GM21825 (cell line): Measurements from ENCODE around the gene NCAPG2.

ENCODE experiments used
- ATAC-seq: cut with Tn5 transposase; IDR thresholded peaks from one replicate; pipeline ENCODE4 v1.9.1; 2021; ENCODE audit warnings: mild to moderate bottlenecking, moderate library complexity; ENCODE audit not compliant: unreplicated experiment

Gene NCAPG2

GRCh38 chr7:158735935-158736334 is 31.3 kb upstream of the NCAPG2 start:
- ATAC-seq = no peak

GRCh38 chr7:158734861-158735260 is 30.3 kb upstream of the NCAPG2 start:
- no peak for ATAC-seq

DNA sequence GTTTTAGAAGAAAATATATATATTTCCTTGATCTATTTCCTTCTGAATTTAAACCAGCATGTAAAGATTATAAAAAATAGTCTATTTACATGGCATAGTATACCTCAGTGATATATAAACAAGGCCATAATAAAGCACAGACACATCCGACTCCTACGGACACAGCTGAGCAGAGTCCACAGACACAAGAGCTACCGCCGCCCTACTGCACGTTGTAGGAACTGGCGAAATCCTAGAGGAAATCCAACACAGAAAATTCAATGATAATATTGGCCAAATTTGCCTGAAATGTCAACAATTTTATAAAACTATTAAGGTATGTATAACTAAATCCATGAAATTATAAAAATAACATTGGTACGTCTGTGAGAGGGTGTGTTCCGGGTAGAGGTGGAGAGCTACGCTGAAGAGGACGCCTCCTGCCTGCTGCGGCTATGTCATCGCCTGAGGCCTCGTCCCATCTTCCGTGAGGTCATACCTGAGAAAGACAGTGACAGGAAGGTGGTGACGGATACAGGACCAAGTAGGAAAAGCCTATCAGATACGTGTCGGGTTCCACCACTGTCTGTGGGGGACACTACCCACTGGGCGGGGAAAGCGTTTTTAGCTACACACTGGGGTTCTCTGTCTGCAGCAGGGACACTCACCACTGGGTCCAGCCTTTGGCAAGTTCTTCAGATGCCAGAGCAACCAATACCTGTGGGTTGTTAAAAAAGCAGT is 29.3 kb upstream of the NCAPG2 start:
- ATAC-seq = no peak

DNA sequence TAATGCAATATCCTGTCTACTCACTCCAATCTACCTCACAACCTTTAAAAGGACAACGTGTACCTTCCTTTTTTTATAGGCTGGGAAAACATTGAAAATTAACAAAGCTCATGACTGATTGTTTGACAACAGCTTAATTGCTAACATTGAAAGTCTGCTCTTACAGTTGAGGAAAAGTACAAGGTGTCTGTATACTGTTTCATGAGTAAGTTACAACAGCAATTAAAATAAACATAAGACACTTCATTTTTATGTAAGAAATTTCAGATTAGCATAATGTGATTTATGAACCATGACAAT is 28.6 kb upstream of the NCAPG2 start:
- no peak for ATAC-seq

- no peak for ATAC-seq
Measured at GRCh38 chr7:158732494-158733219, 28.1 kb upstream of the NCAPG2 start.

DNA sequence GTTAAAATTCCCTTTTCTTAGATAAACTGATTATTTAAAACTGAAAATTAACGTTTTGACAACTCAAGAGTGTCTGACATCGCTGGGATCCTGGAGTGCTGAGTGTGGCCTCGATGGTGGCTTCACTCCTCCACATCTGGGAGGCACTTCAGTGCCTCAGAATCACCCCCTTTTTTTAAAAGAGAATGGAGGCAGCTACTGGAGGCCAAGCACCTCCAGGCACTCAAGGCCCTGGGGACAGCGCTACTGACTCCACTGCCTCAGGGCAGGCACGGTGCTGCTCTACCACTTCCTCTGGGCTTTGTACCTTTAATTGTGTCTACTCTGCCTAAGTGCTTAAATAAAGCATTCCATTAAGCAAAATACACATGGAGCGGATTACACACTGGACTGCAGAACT is 27.2 kb upstream of the NCAPG2 start:
- no peak for ATAC-seq

- ATAC-seq = no peak
Measured at GRCh38 chr7:158730383-158731346, 26.1 kb upstream of the NCAPG2 start.

DNA sequence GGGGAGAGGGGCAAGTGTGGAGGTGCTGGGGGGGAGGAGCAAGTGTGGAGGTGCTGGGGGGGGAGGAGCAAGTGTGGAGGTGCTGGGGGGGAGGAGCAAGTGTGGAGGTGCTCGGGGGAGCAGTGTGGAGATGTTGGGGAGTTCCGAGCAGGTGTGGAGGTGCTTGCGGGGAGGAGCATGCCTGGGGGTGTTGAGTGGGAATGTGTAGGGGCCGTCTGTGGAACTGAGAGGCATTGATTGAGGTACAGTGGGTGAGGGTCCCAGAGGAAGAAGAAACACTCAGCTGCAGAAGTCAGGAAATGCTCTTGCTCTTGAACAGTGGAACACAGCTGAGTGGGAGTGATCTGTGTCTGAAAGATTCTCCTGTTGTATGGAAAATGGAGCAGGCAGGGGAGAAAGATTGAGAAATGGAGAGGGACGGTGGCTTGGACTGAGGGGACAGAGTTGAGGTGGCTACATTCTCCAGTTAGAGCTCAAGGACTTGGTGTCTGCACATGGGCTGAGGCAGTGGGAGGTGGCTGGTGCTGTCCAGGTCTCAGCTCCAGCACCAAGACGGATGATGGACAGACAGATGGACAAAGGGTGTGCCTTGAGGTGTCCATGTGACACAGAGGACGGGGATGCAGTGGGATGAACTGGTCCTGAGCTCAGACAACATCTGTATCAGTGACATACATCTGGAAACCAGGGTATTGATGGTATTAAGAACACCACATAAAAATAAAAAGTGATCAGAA is 25.2 kb upstream of the NCAPG2 start:
- no peak for ATAC-seq

- no peak for ATAC-seq
Measured at GRCh38 chr7:158728911-158729645, 24.5 kb upstream of the NCAPG2 start.

- no peak for ATAC-seq
Measured at GRCh38 chr7:158727690-158728089, 23.1 kb upstream of the NCAPG2 start.

DNA sequence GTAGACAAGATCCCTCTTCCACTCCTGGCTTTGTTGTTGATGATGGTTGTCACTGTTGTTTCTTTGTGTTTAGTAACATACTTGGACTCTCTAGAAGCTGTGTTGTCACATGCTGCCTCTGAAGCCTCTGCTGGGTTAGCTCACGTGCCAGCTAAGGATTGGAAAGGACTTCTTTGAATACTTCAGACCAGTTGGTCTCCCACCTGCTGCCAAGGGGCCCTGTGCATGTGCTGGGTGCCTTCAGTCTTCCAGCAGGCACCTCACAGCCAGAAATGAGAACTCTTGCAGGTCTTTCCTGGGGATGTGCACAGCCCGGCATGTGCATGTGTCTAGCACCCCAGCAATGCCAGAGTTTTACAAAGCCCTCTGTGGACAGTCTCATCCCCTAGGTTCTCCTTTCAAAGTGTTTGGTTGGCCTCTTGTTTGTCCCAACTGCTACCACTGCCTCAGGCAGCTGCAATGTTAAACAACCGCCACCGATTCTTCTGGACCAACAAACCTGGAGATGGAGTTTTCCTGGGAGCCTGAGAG is 21.7 kb upstream of the NCAPG2 start:
- no peak for ATAC-seq

- ATAC-seq = no peak
Measured at GRCh38 chr7:158725506-158725800, 20.8 kb upstream of the NCAPG2 start.

DNA sequence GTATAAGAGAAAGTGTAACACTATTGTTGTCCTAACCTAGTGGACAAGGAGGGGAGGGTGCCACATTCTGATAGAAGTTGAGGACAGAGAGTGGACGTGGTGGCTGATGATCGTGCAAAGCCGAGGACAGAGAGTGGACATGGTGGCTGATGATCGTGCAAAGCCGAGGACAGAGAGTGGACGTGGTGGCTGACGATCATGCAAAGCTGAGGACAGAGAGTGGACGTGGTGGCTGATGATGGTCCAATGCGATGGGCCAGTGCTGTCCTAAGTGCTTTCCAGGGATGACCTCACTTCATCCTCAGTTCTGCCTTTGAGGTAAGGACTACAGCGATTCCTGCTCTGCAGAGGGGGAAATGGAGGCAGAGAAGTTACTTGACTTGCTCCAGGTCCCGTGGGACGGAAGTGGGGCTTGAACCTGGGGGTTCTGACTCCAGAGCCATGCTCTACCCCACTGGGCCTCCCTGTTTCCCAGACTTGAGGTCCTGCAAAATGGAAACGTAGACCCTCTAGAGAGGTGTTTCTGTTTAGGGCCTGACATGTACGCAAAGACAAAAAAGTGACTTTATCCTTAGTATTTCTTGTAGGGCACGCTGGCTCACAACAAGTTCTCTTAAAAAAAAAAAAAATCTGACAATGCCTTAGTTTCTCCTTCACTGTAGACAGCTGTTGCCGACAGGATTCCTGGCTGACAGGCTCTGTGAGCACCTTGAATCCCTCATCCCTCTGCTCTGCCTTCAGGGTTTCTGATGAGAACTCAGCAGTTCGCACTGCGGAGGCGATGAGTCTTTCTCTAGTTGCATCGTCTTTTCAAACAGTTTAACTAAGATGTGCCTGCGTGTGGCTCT is 20.3 kb upstream of the NCAPG2 start:
- ATAC-seq = no peak

DNA sequence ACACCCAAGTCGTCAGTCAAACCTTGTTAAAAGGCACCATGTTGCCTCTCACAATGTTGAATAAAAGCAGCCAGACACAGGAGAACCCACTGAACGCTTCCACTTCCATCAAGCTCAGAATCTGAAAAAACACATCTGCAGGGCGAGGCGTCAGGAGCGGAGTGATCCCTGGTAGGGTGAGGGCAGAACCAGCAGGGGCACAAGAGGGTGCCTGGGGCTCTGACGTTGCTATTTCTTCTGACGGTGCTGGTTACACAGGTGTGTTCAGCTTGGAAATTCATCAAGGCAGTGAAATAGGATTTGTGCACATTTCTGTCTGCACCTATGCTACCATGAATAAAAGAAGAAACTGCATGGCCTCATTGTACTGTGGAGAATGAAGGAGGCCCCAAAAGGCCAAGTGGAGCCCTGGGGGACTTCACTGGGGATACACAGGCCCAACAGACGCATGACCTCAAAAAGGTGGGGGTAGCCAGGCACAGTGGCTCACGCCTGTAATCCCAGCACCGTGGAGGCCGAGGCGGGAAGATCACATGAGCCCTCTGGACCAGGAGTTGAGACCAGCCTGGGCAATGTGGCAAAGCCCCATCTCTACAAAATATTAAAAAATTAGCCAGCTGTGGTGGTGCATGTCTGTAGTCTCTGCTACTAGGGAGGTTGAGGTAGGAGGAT is 19.2 kb upstream of the NCAPG2 start:
- ATAC-seq = no peak

DNA sequence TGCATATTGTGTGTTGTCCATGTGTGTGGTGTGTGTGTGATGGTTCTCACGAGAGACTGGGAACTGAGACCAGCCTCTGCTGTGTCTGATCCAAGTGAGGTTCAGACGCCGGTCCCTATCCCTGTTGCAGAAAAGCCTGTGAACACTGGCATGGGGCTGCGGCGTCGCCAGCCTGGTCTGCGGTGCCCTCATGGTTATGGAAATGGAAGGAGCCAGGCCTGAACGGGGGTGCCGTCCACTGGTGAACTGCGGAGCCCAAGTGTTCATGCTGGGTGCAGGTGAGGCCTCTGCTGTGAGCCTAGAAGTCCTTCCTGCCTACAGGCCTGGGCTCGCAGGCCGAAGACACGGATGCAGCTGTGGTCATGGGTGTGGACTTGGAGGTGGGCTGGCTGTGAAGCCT is 18.7 kb upstream of the NCAPG2 start:
- ATAC-seq = no peak

DNA sequence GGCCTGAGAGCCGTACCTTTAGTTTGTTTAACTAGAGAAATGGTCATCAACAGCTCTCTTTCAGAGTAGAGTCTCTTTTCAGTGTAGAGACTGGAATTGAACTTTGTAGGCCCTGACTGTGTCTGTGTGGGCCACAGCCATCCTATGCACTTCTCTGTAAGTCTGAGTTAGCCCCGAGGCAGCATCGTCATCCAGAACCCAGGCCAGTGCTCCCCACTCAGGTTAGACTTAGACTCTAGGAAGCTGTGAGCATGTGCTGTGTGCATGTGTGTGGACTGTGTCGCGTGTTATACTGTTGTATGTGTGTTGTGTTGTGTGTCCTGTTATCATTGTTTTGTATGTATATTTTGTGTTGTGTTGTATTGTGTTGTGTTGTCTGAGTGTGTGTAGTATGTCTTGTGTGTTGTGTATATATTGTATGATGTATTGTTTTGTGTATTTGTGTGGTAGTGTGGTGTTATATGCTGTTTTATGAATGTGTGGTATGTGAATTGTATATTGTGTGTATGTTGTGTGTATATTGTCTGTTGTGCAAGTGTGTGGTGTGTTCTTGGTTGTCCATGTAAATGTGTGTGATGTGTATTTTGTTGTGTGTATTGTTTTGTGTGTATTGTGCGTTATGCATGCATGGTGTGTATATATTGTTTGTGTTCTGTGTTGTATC is 18.1 kb upstream of the NCAPG2 start:
- no peak for ATAC-seq

DNA sequence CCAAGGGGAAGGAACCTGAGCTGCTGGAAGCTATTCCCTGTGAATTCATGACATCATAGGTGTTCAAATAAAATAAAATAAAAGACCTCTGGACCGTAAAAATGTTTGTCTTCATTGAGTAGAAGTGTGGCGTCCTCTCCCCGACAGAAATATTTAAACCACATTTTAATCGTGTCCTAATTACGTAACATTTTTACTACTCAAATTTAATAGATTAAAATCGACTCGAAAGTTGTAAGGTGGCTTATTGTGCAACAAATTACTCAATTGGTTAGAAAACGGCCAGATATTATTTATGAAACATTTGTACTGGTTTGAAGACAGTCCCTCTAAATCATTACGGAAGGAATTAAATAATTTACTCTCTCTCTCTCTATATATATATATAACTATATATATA is 15.5 kb upstream of the NCAPG2 start:
- no peak for ATAC-seq

DNA sequence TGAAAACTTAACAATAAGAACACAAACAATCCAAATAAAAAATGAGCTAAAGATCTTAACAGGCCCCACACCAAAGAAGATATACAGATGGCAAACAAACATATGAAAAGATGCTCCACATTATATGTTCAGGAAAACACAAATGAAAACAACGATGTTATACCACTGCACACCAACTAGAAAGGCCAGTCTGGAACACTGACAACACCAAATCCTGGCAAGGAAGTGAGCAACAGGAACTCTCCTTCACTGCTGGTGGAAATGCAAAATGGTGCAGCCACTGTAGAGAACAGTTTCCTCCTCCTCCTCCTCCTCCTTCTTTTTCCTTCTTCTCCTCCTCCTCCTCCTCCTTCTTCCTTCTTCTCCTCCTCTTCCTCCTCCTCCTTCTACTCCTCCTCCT is 12.2 kb upstream of the NCAPG2 start:
- ATAC-seq = no peak
